Measurements from ENCODE around the gene TXNL4B. TPM values are rescaled to one million over a fixed set of nuclear protein-coding genes. Genes with fewer than 3 reads are reported as not detected.
"Not testable (repeated sequence)": the region's sequence is repeated elsewhere in the genome, so short reads cannot be mapped to it uniquely, and the experiment has no call there.

The TXNL4B gene
- total and polyA plus RNA-seq, 12 donors, result 3.8 to 18.3 (median 10.0) TPM

DNA sequence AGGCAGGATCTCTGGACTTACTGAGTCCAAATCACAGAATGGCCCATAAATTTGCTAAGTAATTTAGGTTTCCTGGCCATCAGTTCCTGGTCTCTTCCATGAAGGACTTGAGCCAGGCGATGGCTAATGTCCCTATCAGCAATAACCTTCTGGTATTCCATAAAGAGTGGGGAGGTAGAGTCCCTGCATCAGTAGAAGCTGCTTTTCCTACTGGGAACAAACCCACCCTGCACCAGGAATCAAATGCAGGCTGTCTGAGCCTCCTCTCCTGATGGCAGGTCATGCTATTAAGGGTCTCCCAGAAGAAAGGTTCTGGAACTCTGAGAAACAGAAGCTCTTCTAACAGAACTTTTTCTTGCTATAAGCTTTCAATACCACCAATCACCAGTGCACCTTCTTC, 31.9 kb downstream of the TXNL4B start:
- no peaks in the 10 kb centered on the region for H3K36me3 ChIP-seq (replicated peaks in 1 of 2)
- DNase-seq, result no peak
- H3K4me1 ChIP-seq (replicated peaks in 1 of 2), result no peaks in the 10 kb centered on the region
- no peak for TF ChIP-seq CTCF (IDR thresholded peaks at IDR 0.05)
- no peak for TF ChIP-seq POLR2A (IDR thresholded peaks at IDR 0.05)
- no peak overlapping the region for H3K27ac ChIP-seq
- no peak overlapping the region for H3K4me3 ChIP-seq
- H3K27me3 ChIP-seq, result no peaks in the 10 kb centered on the region
- WGBS, 4 donors, result 89 to 100% (median 97%) methylated on average over 1 of the region's 1 CpG
- H3K9me3 ChIP-seq (replicated peaks in 1 of 3), result no peaks in the 10 kb centered on the region
- intact Hi-C loops (cut with DNase I), result no loop called here

- TF ChIP-seq CTCF (IDR thresholded peaks at IDR 0.05) (no peak), POLR2A (IDR thresholded peaks at IDR 0.05) (no peak)
- Histone ChIP-seq H3K4me3 (no peak overlapping the region), H3K36me3 (replicated peaks in 1 of 2) (no peaks in the 10 kb centered on the region), H3K27ac (no peak overlapping the region), H3K4me1 (replicated peaks in 1 of 2) (no peaks in the 10 kb centered on the region), H3K27me3 (no peaks in the 10 kb centered on the region), H3K9me3 (replicated peaks in 1 of 3) (no peaks in the 10 kb centered on the region)
- DNase-seq, result no peak
- 90 to 94% (median 91%) methylated on average over 5 to 9 of the region's 9 CpGs for WGBS, 4 donors
- intact Hi-C loops (cut with DNase I), result no loop called here
Measured at GRCh38 chr16:72060405-72060804, 33.0 kb downstream of the TXNL4B start.

DNA sequence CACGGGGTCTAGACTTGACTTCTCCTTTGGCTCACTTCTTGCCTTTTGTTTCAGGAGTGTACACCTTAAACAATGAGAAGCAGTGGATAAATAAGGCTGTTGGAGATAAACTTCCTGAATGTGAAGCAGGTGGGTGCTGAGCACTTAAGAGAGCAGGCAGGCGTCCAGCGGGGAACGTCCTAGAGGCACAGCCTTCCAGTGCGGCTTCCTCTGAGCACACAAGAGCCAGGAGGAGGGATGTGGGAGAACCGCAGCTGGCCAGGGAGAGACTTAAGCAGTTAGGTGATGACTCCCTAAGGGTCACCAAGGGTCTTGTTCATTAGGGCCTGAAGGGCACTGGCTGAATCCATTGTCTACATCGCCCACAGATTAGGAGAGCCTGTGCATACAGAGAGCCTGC, 34.4 kb downstream of the TXNL4B start:
- H3K4me1 ChIP-seq (replicated peaks in 1 of 2); DNase-seq; H3K9me3 ChIP-seq (replicated peaks in 1 of 3); H3K4me3 ChIP-seq; intact Hi-C loops (cut with DNase I); H3K27ac ChIP-seq; H3K27me3 ChIP-seq; H3K36me3 ChIP-seq (replicated peaks in 1 of 2): not testable (repeated sequence)
- WGBS, 4 donors, result 80 to 87% (median 84%) methylated on average over 5 to 7 of the region's 7 CpGs

GRCh38 chr16:72057313-72057712, 36.1 kb downstream of the TXNL4B start:
- H3K9me3 ChIP-seq (replicated peaks in 1 of 3); H3K27me3 ChIP-seq; H3K36me3 ChIP-seq (replicated peaks in 1 of 2); H3K4me3 ChIP-seq; H3K27ac ChIP-seq; DNase-seq; intact Hi-C loops (cut with DNase I); H3K4me1 ChIP-seq (replicated peaks in 1 of 2): not testable (repeated sequence)
- WGBS, 4 donors, result 60 to 75% methylated on average over 1 to 2 of the region's 6 CpGs; no CpG with 5 or more reads in 2 of the 4 donors

- intact Hi-C loops (cut with DNase I), result no loop called here
Measured at GRCh38 chr16:72055911-72056310, 37.5 kb downstream of the TXNL4B start.

DNA sequence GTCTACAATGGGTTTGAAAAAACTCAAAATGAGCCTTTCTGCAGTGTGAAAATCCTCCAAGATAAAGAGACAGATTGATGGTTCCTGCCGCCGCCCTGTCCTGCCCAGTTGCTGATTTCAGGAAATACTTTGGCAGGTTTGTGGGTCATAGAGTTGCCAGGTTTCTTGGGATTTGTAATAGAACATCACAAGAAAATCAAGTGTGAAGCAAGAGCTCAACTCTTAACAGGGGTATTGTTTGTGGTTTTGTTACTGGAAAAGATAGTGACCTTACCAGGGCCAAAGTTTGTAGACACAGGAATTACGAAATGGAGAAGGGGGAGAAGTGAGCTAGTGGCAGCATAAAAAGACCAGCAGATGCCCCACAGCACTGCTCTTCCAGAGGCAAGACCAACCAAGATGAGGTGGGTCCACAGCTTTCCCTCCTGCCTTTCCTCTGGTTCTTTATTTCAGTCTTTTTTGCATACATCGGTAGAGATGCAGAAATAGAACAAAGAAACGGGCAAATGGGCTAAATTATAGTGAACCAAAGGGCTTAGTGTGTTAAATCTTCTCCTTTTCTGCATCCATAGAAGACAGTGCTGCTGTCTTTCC, 39.1 kb downstream of the TXNL4B start, which contains the start of gene HP:
Gene HP (plus strand): TSS at position 252 of the 594 bp plus-strand sequence. CDS start 148 bp downstream, at position 400.
- peak within 1 kb of the TSS in 1 of 5 donors; percentile 4 for H3K27ac ChIP-seq
- H3K4me3 ChIP-seq; intact Hi-C loops (cut with DNase I); H3K4me1 ChIP-seq (replicated peaks in 1 of 2); H3K36me3 ChIP-seq (replicated peaks in 1 of 2); H3K9me3 ChIP-seq (replicated peaks in 1 of 3); H3K27me3 ChIP-seq: not testable (repeated sequence)
- WGBS, 4 donors, result 67 to 79% (median 69%) methylated on average over 5 of the region's 5 CpGs
- peak in 1 of 7 donors; percentile 19 for DNase-seq

More at GRCh38 chr16:72055911-72056310, 37.5 kb downstream of the TXNL4B start:
- no peaks in the 10 kb centered on the region for H3K9me3 ChIP-seq (replicated peaks in 1 of 3)
- DNase-seq, result no peak
- no peaks in the 10 kb centered on the region for H3K36me3 ChIP-seq (replicated peaks in 1 of 2)
- H3K4me3 ChIP-seq, result no peak overlapping the region
- H3K27ac ChIP-seq, result no peak overlapping the region
- 79 to 95% (median 81%) methylated on average over 4 of the region's 4 CpGs for WGBS, 4 donors
- no peaks in the 10 kb centered on the region for H3K4me1 ChIP-seq (replicated peaks in 1 of 2)
- TF ChIP-seq POLR2A (IDR thresholded peaks at IDR 0.05) (no peak), CTCF (IDR thresholded peaks at IDR 0.05) (no peak)
- no peaks in the 10 kb centered on the region for H3K27me3 ChIP-seq
